Calu3 (cell line): ENCODE results near the gene FBXO10. TPM values are rescaled to one million over a fixed set of nuclear protein-coding genes. Genes with fewer than 3 reads are reported as not detected.

Source experiments
- BruUV-seq: library from RNA; stranded (reverse); fragments of 400-500 nt; replicated peaks from 2 replicates; lab custom pipeline; 2021; lab: Mats Ljungman, UMichigan
- CTCF ChIA-PET: fragments of 300-600 bp; sonication (Branson Sonifier 250); formaldehyde crosslinking; loops from one replicate; lab custom pipeline; 2022; ENCODE audit warnings: antibody characterized with exemption; lab: Charles Lee
- DNase-seq: peaks from one replicate; pipeline ENCODE4 v3.0.0; 2022
- H3K27ac Mint-ChIP-seq: one replicate; pipeline ENCODE4 v1.8.0; 2022; ENCODE audit warnings: mixed read lengths; ENCODE audit not compliant: unreplicated experiment
- H3K27me3 Mint-ChIP-seq: one replicate; pipeline ENCODE4 v1.8.0; 2022; ENCODE audit warnings: mixed read lengths; ENCODE audit not compliant: unreplicated experiment
- H3K36me3 Mint-ChIP-seq: one replicate; pipeline ENCODE4 v1.8.0; 2022; ENCODE audit warnings: mild to moderate bottlenecking, moderate library complexity, mixed read lengths; ENCODE audit not compliant: insufficient read depth, unreplicated experiment
- H3K4me1 Mint-ChIP-seq: one replicate; pipeline ENCODE4 v1.8.0; 2022; ENCODE audit warnings: mild to moderate bottlenecking, low read depth, mixed read lengths; ENCODE audit not compliant: unreplicated experiment
- H3K4me3 Mint-ChIP-seq: one replicate; pipeline ENCODE4 v1.8.0; 2022; ENCODE audit warnings: mild to moderate bottlenecking, low read depth, moderate library complexity, mixed read lengths; ENCODE audit not compliant: unreplicated experiment
- H3K9me3 Mint-ChIP-seq: one replicate; pipeline ENCODE4 v1.8.0; 2022; ENCODE audit warnings: low read depth, mixed read lengths; ENCODE audit not compliant: unreplicated experiment
- intact Hi-C: fragments of 100-400 bp; cut with micrococcal nuclease; formaldehyde crosslinking; loops from one replicate; pipeline ENCODE4 v1.10.0; 2022; ENCODE audit not compliant: unreplicated experiment
- total RNA-seq: library from RNA; stranded (reverse); gene quantifications from 2 replicates; pipeline ENCODE4 v1.2.3, GENCODE V29; 2022
- TF ChIP-seq, protein P1 (sequence below): fragments of 200-600 bp; IDR thresholded peaks from one replicate; pipeline ENCODE4 v1.8.0; 2022; ENCODE audit warnings: antibody characterized with exemption; ENCODE audit not compliant: unreplicated experiment

The FBXO10 gene
- total RNA-seq, 1 experiment from 2014 or later, result 0.94 TPM

DNA sequence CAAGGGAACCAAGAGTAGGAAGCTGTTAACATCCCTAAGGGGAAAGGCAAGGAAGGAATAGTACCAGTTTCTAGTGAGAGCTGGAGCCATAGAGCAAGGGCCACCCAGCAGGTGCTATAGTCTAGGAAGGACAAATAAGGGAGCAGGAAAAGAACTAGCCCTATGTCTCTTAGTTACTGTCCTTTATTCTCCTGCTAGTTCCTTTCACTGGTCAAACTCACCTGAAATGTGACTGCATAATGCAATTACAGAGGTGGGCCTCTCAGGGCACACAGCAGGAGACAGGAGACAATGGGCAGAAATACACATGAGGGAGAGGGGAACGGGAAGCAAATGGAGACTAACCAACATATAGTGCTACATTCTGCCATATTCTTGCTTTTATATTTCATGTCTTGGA is 47.9 kb upstream of the FBXO10 start:
- TF ChIP-seq, protein P1, sequence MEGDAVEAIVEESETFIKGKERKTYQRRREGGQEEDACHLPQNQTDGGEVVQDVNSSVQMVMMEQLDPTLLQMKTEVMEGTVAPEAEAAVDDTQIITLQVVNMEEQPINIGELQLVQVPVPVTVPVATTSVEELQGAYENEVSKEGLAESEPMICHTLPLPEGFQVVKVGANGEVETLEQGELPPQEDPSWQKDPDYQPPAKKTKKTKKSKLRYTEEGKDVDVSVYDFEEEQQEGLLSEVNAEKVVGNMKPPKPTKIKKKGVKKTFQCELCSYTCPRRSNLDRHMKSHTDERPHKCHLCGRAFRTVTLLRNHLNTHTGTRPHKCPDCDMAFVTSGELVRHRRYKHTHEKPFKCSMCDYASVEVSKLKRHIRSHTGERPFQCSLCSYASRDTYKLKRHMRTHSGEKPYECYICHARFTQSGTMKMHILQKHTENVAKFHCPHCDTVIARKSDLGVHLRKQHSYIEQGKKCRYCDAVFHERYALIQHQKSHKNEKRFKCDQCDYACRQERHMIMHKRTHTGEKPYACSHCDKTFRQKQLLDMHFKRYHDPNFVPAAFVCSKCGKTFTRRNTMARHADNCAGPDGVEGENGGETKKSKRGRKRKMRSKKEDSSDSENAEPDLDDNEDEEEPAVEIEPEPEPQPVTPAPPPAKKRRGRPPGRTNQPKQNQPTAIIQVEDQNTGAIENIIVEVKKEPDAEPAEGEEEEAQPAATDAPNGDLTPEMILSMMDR, result no peak
- no peak overlapping the region for H3K4me3 Mint-ChIP-seq
- no peaks in the 10 kb centered on the region for H3K9me3 Mint-ChIP-seq
- no peak overlapping the region for H3K27ac Mint-ChIP-seq
- intact Hi-C loops, result no loop called here
- no TSS peak for BruUV-seq
- DNase-seq, result no peak
- CTCF ChIA-PET, result no interaction called here
- peaks cover 2% of the 10 kb centered on the region for H3K27me3 Mint-ChIP-seq
- H3K36me3 Mint-ChIP-seq, result no peaks in the 10 kb centered on the region
- no peaks in the 10 kb centered on the region for H3K4me1 Mint-ChIP-seq

DNA sequence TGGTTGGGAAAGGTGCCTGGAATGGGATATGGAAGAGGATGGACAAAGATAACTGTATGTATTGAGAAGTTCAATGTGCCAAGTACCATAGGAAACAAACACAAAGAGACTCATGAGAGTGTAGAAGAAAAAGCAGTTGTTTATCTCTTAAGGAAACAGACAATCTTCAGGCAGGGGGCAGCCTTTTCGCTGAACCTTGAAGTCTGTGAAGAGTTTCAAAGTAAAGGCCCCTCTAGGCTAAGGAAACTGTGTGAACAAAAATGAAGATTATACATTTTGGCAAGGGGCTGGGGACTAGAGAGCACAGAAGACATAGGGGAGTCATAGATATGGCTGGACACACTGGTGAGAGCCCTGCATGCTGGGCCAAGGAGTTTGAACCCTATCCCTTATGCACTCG is 47.1 kb upstream of the FBXO10 start:
- DNase-seq, result no peak
- intact Hi-C loops, result no loop called here
- H3K9me3 Mint-ChIP-seq, result no peaks in the 10 kb centered on the region
- H3K27me3 Mint-ChIP-seq, result peaks cover 10% of the 10 kb centered on the region
- CTCF ChIA-PET, result no interaction called here
- no TSS peak for BruUV-seq
- no peak overlapping the region for H3K4me3 Mint-ChIP-seq
- H3K27ac Mint-ChIP-seq, result no peak overlapping the region
- H3K4me1 Mint-ChIP-seq, result no peaks in the 10 kb centered on the region
- H3K36me3 Mint-ChIP-seq, result no peaks in the 10 kb centered on the region
- TF ChIP-seq, protein P1, result no peak

DNA sequence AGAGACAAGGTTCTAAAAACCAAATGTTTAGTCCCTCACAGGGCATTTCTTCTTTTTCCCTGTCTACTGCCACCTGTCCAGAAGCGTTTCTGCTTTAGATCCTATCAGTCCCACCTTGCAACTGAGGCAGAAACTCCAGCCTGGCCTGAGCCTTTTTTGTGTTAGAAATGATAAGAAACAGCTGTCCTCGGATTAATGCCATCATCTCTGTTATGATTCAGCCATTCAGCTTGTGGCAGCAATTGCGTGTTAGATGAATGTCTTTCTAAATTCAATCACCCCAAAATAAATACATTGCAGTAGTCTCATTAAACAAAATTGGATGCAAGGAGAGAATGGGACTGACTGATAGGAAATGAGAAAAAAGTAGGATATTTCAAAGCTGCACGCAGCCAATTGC is 46.3 kb upstream of the FBXO10 start:
- intact Hi-C loops, result no loop called here
- TF ChIP-seq, protein P1, result no peak
- Mint-ChIP-seq H3K4me3 (no peak overlapping the region), H3K4me1 (no peaks in the 10 kb centered on the region), H3K9me3 (no peaks in the 10 kb centered on the region), H3K36me3 (no peaks in the 10 kb centered on the region), H3K27me3 (peaks cover 13% of the 10 kb centered on the region), H3K27ac (no peak overlapping the region)
- no peak for DNase-seq
- BruUV-seq, result no TSS peak
- CTCF ChIA-PET, result no interaction called here

DNA sequence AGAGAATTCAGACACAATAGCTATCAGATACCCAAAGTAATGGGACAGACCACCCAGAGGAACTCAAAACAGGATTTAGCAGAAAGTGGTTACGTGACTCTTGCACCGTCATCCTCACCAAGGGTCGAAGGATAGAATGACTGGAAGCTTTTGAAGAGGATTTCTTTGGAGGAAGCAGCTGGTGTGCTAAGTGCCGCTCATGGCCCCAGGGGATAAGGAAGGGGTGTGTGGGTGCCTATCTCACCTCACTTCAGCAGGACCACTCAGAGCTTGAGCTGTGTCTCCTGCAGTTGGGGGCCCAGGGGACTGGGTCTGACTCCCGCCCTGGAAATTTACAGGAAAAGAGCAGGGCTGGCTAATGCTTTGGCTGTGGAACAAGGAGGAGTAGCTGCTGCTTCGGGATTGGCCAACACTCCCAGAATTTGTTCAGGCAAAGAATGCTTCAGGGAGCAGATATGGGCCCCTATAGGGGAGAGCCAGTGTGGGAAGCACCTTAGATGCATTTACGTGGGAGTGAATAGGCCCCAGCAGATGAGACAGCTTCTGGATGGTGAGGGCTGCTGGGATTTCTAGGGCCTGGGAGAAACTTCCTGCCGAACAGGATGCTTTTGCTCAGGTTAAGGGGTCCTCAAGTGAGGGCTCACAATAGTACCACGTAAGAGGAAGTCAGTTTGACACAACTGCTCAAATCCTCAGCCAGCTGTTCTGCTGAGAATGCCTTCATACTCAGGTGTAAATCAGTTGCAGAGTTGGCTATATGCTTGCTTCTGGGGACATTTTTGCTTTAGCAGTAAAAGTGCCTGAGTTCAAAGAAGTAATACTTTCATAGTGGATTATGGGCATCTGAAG is 45.3 kb upstream of the FBXO10 start:
- no peak overlapping the region for H3K4me3 Mint-ChIP-seq
- TF ChIP-seq, protein P1, result no peak
- peaks cover 13% of the 10 kb centered on the region for H3K27me3 Mint-ChIP-seq
- no peaks in the 10 kb centered on the region for H3K9me3 Mint-ChIP-seq
- H3K4me1 Mint-ChIP-seq, result no peaks in the 10 kb centered on the region
- H3K36me3 Mint-ChIP-seq, result no peaks in the 10 kb centered on the region
- CTCF ChIA-PET, result no interaction called here
- BruUV-seq, result no TSS peak
- DNase-seq, result no peak
- intact Hi-C loops, result no loop called here
- H3K27ac Mint-ChIP-seq, result no peak overlapping the region
